GM18517 (cell line): Measurements from ENCODE around the gene NRCAM.

Experiments
- ATAC-seq: cut with Tn5 transposase; IDR thresholded peaks from one replicate; pipeline ENCODE4 v1.9.1; 2021; ENCODE audit warnings: mild to moderate bottlenecking, moderate library complexity; ENCODE audit not compliant: unreplicated experiment

The NRCAM gene

GRCh38 chr7:108460964-108461363, 4.7 kb upstream of the NRCAM start:
- ATAC-seq = no peak

- peak; percentile 54 for ATAC-seq
These were observed 3.8 kb upstream of the NRCAM start for GRCh38 chr7:108459922-108460551.

- ATAC-seq = no peak
These were observed 1.6 kb upstream of the NRCAM start for GRCh38 chr7:108457871-108458270.

- ATAC-seq = no peak
These were observed 757 bp upstream of the NRCAM start for GRCh38 chr7:108456845-108457540.

- no peak for ATAC-seq
These were observed 662 bp downstream of the NRCAM start for GRCh38 chr7:108455551-108455997.

- no peak for ATAC-seq
These were observed 1.3 kb downstream of the NRCAM start for GRCh38 chr7:108454674-108455550.

- no peak for ATAC-seq
These were observed 1.9 kb downstream of the NRCAM start for GRCh38 chr7:108454317-108454673.

GRCh38 chr7:108453320-108453719, 2.9 kb downstream of the NRCAM start:
- no peak for ATAC-seq

GRCh38 chr7:108452707-108453106, 3.5 kb downstream of the NRCAM start:
- peak; percentile 62 for ATAC-seq

- ATAC-seq = no peak
These were observed 4.9 kb downstream of the NRCAM start for GRCh38 chr7:108451296-108451848.

GRCh38 chr7:108450160-108450559, 6.1 kb downstream of the NRCAM start:
- no peak for ATAC-seq

- ATAC-seq = no peak
These were observed 6.7 kb downstream of the NRCAM start for GRCh38 chr7:108449521-108449920.

GRCh38 chr7:108448584-108449505, 7.4 kb downstream of the NRCAM start:
- ATAC-seq = no peak

GRCh38 chr7:108442039-108442568, 14.1 kb downstream of the NRCAM start:
- ATAC-seq = no peak

- ATAC-seq = no peak
These were observed 14.8 kb downstream of the NRCAM start for GRCh38 chr7:108441392-108441955.

GRCh38 chr7:108440613-108441012, 15.6 kb downstream of the NRCAM start:
- no peak for ATAC-seq

GRCh38 chr7:108436906-108437305, 19.3 kb downstream of the NRCAM start:
- no peak for ATAC-seq

- no peak for ATAC-seq
These were observed 22.2 kb downstream of the NRCAM start for GRCh38 chr7:108434010-108434409.

- no peak for ATAC-seq
These were observed 25.1 kb downstream of the NRCAM start for GRCh38 chr7:108431099-108431498.

GRCh38 chr7:108430664-108431063, 25.6 kb downstream of the NRCAM start:
- ATAC-seq = no peak
